Measurements from ENCODE around the gene TXN. TPM values are rescaled to one million over a fixed set of nuclear protein-coding genes. Genes with fewer than 3 reads are reported as not detected.
A peak's percentile ranks its signal among the peaks of the same experiment; 100 is the strongest.

TXN gene
- total RNA-seq (2014; rRNA removed; shearing (Covaris generic)): 354 and 375 TPM in 2 replicates

DNA sequence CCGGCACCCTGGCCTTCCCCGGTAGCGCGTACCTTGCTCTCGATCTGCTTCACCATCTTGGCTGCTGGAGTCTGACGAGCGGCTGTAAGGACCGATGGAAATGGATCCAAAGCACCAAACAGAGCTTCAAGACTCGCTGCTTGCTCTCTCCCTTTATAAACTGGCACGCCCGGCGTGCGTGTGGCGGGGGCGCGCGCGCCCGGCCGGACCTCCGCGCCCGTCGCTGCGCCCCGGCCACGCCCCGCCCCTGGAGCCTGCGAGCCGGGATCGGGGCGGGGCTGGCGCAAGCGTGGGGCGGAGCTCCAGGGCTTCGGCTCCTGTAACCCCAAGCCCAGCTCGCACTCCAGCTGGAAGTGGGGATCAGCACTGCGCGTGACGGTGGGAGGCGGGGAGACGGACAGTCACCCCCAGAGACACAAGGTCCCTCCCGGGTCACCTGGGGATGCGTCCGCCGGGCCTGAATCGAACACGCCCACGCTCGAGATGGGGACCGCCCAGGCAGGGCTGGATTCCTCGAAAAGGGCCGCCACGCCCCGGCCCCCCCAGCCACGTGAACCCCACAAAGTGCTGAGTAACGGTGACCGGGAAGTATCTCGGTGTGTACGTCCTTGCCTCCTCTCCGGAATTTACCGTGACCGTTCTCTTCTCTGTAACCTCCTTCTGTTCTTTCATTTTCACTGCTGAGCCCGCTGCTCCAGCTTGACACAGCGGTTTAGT is at the start of gene TXN:
Gene TXN, minus strand, starts transcription at position 128 of the 717 bp plus-strand sequence. Its CDS starts 72 bp downstream, at position 56.
- no peaks in the 10 kb centered on the region for H3K36me3 ChIP-seq (replicated peaks; ENCODE audit: control insufficient read depth, insufficient read depth, low read length)
- peak; percentile 93 for DNase-seq
- H3K4me3 ChIP-seq (ENCODE audit: insufficient read depth, low read depth, low read length): peak within 1 kb of the TSS; percentile 96
- H3K27me3 ChIP-seq (ENCODE audit: control insufficient read depth, insufficient read depth, low read length): no peaks in the 10 kb centered on the region

GRCh38 chr9:110303133-110303532 is 46.8 kb upstream of the TXN start:
- H3K4me3 ChIP-seq (ENCODE audit: insufficient read depth, low read depth, low read length): no peak overlapping the region
- DNase-seq: no peak

GRCh38 chr9:110298043-110298605 is 41.8 kb upstream of the TXN start:
- DNase-seq: no peak

More at GRCh38 chr9:110303133-110303532, 46.8 kb upstream of the TXN start:
- no peaks in the 10 kb centered on the region for H3K27me3 ChIP-seq (ENCODE audit: control insufficient read depth, insufficient read depth, low read length)
- no peaks in the 10 kb centered on the region for H3K36me3 ChIP-seq (replicated peaks; ENCODE audit: control insufficient read depth, insufficient read depth, low read length)

DNA sequence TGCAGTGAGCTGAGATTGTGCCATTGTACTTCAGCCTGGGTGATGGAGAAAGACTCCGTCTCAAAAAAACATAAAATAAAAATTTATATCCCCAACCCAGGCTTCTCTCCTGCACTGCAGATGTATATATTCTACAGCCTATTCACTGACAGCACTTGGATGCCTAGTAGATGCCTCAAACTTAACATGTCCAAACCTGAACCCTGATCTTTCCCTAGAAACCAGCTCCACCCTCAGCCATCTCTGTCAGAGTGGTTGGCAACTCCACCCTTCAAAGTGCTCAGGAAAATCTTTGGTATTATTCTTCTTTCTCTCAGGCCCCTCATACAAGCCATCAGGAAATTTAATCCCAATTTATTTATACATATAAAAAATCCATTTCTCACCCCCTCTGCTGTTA is 36.9 kb upstream of the TXN start:
- no peaks in the 10 kb centered on the region for H3K27me3 ChIP-seq (ENCODE audit: control insufficient read depth, insufficient read depth, low read length)
- no peak overlapping the region for H3K4me3 ChIP-seq (ENCODE audit: insufficient read depth, low read depth, low read length)
- DNase-seq: no peak
- H3K36me3 ChIP-seq (replicated peaks; ENCODE audit: control insufficient read depth, insufficient read depth, low read length): no peaks in the 10 kb centered on the region

More at GRCh38 chr9:110298043-110298605, 41.8 kb upstream of the TXN start:
- Histone ChIP-seq H3K4me3 (ENCODE audit: insufficient read depth, low read depth, low read length) (no peak overlapping the region), H3K27me3 (ENCODE audit: control insufficient read depth, insufficient read depth, low read length) (no peaks in the 10 kb centered on the region), H3K36me3 (replicated peaks; ENCODE audit: control insufficient read depth, insufficient read depth, low read length) (no peaks in the 10 kb centered on the region)

GRCh38 chr9:110291921-110292557 is 35.7 kb upstream of the TXN start:
- DNase-seq: peak; percentile 54
- H3K4me3 ChIP-seq (ENCODE audit: insufficient read depth, low read depth, low read length): no peak overlapping the region
- no peaks in the 10 kb centered on the region for H3K36me3 ChIP-seq (replicated peaks; ENCODE audit: control insufficient read depth, insufficient read depth, low read length)
- no peaks in the 10 kb centered on the region for H3K27me3 ChIP-seq (ENCODE audit: control insufficient read depth, insufficient read depth, low read length)

GRCh38 chr9:110290001-110290400 is 33.7 kb upstream of the TXN start:
- DNase-seq: no peak
- no peaks in the 10 kb centered on the region for H3K27me3 ChIP-seq (ENCODE audit: control insufficient read depth, insufficient read depth, low read length)
- no peak overlapping the region for H3K4me3 ChIP-seq (ENCODE audit: insufficient read depth, low read depth, low read length)
- H3K36me3 ChIP-seq (replicated peaks; ENCODE audit: control insufficient read depth, insufficient read depth, low read length): no peaks in the 10 kb centered on the region

- H3K4me3 ChIP-seq (ENCODE audit: insufficient read depth, low read depth, low read length): no peak overlapping the region
- H3K27me3 ChIP-seq (ENCODE audit: control insufficient read depth, insufficient read depth, low read length): no peaks in the 10 kb centered on the region
- DNase-seq: no peak
- no peaks in the 10 kb centered on the region for H3K36me3 ChIP-seq (replicated peaks; ENCODE audit: control insufficient read depth, insufficient read depth, low read length)
These were observed 32.2 kb upstream of the TXN start for GRCh38 chr9:110288503-110288902.

GRCh38 chr9:110287289-110287680 is 31.0 kb upstream of the TXN start:
- no peak overlapping the region for H3K4me3 ChIP-seq (ENCODE audit: insufficient read depth, low read depth, low read length)
- no peak for DNase-seq

GRCh38 chr9:110284211-110284844 is 28.0 kb upstream of the TXN start:
- H3K4me3 ChIP-seq (ENCODE audit: insufficient read depth, low read depth, low read length): no peak overlapping the region
- DNase-seq: no peak
- H3K36me3 ChIP-seq (replicated peaks; ENCODE audit: control insufficient read depth, insufficient read depth, low read length): no peaks in the 10 kb centered on the region
- no peaks in the 10 kb centered on the region for H3K27me3 ChIP-seq (ENCODE audit: control insufficient read depth, insufficient read depth, low read length)

More at GRCh38 chr9:110287289-110287680, 31.0 kb upstream of the TXN start:
- Histone ChIP-seq H3K36me3 (replicated peaks; ENCODE audit: control insufficient read depth, insufficient read depth, low read length) (no peaks in the 10 kb centered on the region), H3K27me3 (ENCODE audit: control insufficient read depth, insufficient read depth, low read length) (no peaks in the 10 kb centered on the region)

GRCh38 chr9:110283751-110284150 is 27.4 kb upstream of the TXN start:
- DNase-seq: no peak

DNA sequence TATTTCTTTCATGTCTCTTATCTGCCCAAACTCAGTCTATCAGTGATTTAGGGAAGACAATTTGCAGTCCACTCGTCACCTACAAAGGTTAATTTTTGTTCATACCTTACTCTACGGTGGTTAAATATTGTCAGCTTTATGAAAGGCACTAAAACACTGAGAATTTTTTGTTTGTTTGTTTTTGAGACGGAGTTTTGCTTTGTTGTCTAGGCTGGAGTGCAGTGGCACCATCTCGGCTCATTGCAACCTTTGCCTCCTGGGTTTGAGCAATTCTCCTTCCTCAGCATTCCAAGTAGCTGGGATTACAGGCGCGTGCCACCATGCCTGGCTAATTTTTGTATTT is 26.4 kb upstream of the TXN start:
- DNase-seq: no peak
- Histone ChIP-seq H3K27me3 (ENCODE audit: control insufficient read depth, insufficient read depth, low read length) (no peaks in the 10 kb centered on the region), H3K4me3 (ENCODE audit: insufficient read depth, low read depth, low read length) (no peak overlapping the region), H3K36me3 (replicated peaks; ENCODE audit: control insufficient read depth, insufficient read depth, low read length) (no peaks in the 10 kb centered on the region)

More at GRCh38 chr9:110283751-110284150, 27.4 kb upstream of the TXN start:
- Histone ChIP-seq H3K36me3 (replicated peaks; ENCODE audit: control insufficient read depth, insufficient read depth, low read length) (no peaks in the 10 kb centered on the region), H3K27me3 (ENCODE audit: control insufficient read depth, insufficient read depth, low read length) (no peaks in the 10 kb centered on the region), H3K4me3 (ENCODE audit: insufficient read depth, low read depth, low read length) (no peak overlapping the region)

DNA sequence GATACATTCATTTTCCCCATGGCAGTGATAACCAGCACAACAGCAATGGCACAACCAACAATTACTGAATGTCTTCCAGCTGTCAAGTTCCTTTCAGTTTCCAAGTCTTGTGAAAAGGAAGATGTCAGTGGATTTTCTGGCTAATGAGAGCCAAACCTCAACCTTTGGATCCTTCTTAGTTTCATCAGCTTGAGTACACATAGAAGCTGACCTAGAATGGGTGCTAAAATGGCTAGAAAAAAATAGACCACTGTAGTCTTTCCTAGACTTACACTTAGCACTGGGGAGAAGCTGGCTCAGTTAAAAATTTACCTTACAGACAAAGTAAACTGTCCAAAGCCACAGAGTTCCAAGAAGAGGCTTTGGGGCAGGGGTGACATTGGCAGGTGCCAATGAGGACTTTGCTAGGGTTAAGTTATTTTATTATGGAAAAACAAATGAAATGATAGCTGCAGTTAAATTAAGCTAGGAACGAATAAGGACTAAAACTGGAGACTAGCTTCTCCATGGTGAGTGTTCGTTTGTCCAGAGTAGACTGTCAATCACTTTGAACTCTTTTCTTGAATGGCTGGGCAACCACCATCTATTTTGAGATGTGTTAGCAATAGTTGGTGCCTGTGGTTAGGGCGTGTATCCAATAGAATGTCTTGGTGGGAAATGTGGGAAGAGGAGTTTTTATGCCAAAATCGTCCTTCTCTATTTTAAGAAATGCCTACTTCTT is 25.9 kb upstream of the TXN start:
- H3K27me3 ChIP-seq (ENCODE audit: control insufficient read depth, insufficient read depth, low read length): no peaks in the 10 kb centered on the region
- no peak overlapping the region for H3K4me3 ChIP-seq (ENCODE audit: insufficient read depth, low read depth, low read length)
- DNase-seq: no peak
- no peaks in the 10 kb centered on the region for H3K36me3 ChIP-seq (replicated peaks; ENCODE audit: control insufficient read depth, insufficient read depth, low read length)

GRCh38 chr9:110278080-110278707 is 21.9 kb upstream of the TXN start:
- no peaks in the 10 kb centered on the region for H3K36me3 ChIP-seq (replicated peaks; ENCODE audit: control insufficient read depth, insufficient read depth, low read length)
- H3K27me3 ChIP-seq (ENCODE audit: control insufficient read depth, insufficient read depth, low read length): no peaks in the 10 kb centered on the region
- H3K4me3 ChIP-seq (ENCODE audit: insufficient read depth, low read depth, low read length): no peak overlapping the region
- DNase-seq: no peak

DNA sequence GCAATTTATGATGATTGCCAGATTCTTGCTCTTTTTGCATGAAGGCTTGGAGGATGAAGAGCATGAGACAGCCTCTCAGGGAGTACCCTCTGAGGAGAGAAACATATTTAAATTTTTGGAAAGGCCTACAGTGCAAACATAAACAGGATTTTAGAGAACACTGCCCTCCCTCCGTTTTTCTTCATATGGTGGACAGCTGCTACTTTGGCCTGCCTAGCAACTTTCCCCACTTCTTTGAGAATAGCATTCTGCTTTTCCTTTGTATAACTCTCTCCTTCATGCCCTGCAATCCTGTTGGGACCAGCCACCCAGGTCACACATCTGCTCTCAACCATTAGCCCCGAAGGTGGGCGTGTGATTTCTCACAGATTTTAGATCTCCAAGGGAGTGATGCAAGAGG is 20.5 kb upstream of the TXN start:
- no peak for DNase-seq
- Histone ChIP-seq H3K27me3 (ENCODE audit: control insufficient read depth, insufficient read depth, low read length) (no peaks in the 10 kb centered on the region), H3K4me3 (ENCODE audit: insufficient read depth, low read depth, low read length) (no peak overlapping the region), H3K36me3 (replicated peaks; ENCODE audit: control insufficient read depth, insufficient read depth, low read length) (no peaks in the 10 kb centered on the region)
